ENCODE results near the gene HPS1. TPM values are rescaled to one million over a fixed set of nuclear protein-coding genes. Genes with fewer than 3 reads are reported as not detected.

Gene HPS1
- polyA plus RNA-seq, 4 donors = 31.3 to 36.4 (median 34.8) TPM

- no peak for DNase-seq (ENCODE audit: low read depth in 4 of 4, low spot score in 3 of 4)
These were observed 29.9 kb downstream of the HPS1 start for GRCh38 chr10:98416606-98417388.

- DNase-seq (ENCODE audit: low read depth in 4 of 4, low spot score in 3 of 4) = no peak
These were observed 31.0 kb downstream of the HPS1 start for GRCh38 chr10:98415731-98416119.

- DNase-seq (ENCODE audit: low read depth in 4 of 4, low spot score in 3 of 4) = peak; percentile 81 to 88 (median 86)
These were observed 31.6 kb downstream of the HPS1 start, which contains the start of gene PYROXD2 for GRCh38 chr10:98414932-98415730. TSS of gene PYROXD2 (minus strand) at chr10:98415182. CDS start at chr10:98415135, 47 bp downstream.

GRCh38 chr10:98414578-98414931 is 32.2 kb downstream of the HPS1 start:
- no peak for DNase-seq (ENCODE audit: low read depth in 4 of 4, low spot score in 3 of 4)

- no peak for DNase-seq (ENCODE audit: low read depth in 4 of 4, low spot score in 3 of 4)
These were observed 35.0 kb downstream of the HPS1 start for GRCh38 chr10:98411768-98412167.

GRCh38 chr10:98411166-98411565 is 35.6 kb downstream of the HPS1 start:
- no peak for DNase-seq (ENCODE audit: low read depth in 4 of 4, low spot score in 3 of 4)

GRCh38 chr10:98410759-98411158 is 36.0 kb downstream of the HPS1 start:
- DNase-seq (ENCODE audit: low read depth in 4 of 4, low spot score in 3 of 4) = no peak

GRCh38 chr10:98410135-98410743 is 36.5 kb downstream of the HPS1 start:
- no peak for DNase-seq (ENCODE audit: low read depth in 4 of 4, low spot score in 3 of 4)

GRCh38 chr10:98408799-98409198 is 37.9 kb downstream of the HPS1 start:
- DNase-seq (ENCODE audit: low read depth in 4 of 4, low spot score in 3 of 4) = no peak

GRCh38 chr10:98407744-98408241 is 38.9 kb downstream of the HPS1 start:
- no peak for DNase-seq (ENCODE audit: low read depth in 4 of 4, low spot score in 3 of 4)

GRCh38 chr10:98407017-98407743 is 39.6 kb downstream of the HPS1 start:
- DNase-seq (ENCODE audit: low read depth in 4 of 4, low spot score in 3 of 4) = no peak

- DNase-seq (ENCODE audit: low read depth in 4 of 4, low spot score in 3 of 4) = no peak
These were observed 41.3 kb downstream of the HPS1 start for GRCh38 chr10:98405422-98405821.

- DNase-seq (ENCODE audit: low read depth in 4 of 4, low spot score in 3 of 4) = no peak
These were observed 42.0 kb downstream of the HPS1 start for GRCh38 chr10:98404571-98405359.

- DNase-seq (ENCODE audit: low read depth in 4 of 4, low spot score in 3 of 4) = no peak
These were observed 42.8 kb downstream of the HPS1 start for GRCh38 chr10:98403812-98404504.

GRCh38 chr10:98402931-98403718 is 43.6 kb downstream of the HPS1 start:
- no peak for DNase-seq (ENCODE audit: low read depth in 4 of 4, low spot score in 3 of 4)

- DNase-seq (ENCODE audit: low read depth in 4 of 4, low spot score in 3 of 4) = no peak
These were observed 44.3 kb downstream of the HPS1 start for GRCh38 chr10:98402478-98402877.

GRCh38 chr10:98400482-98400881 is 46.3 kb downstream of the HPS1 start:
- DNase-seq (ENCODE audit: low read depth in 4 of 4, low spot score in 3 of 4) = no peak

GRCh38 chr10:98399784-98400183 is 47.0 kb downstream of the HPS1 start:
- DNase-seq (ENCODE audit: low read depth in 4 of 4, low spot score in 3 of 4) = no peak
